Right cardiac atrium (tissue), 5 donors: Measurements from ENCODE around the gene ERAP2. TPM values are rescaled to one million over a fixed set of nuclear protein-coding genes. Genes with fewer than 3 reads are reported as not detected.
"Not testable (repeated sequence)": the region's sequence is repeated elsewhere in the genome, so short reads cannot be mapped to it uniquely, and the experiment has no call there.

Source experiments
- ATAC-seq, 2 donors: fragments of 200-7000 bp; cut with Tn5 transposase; one replicate each; pipeline versions ENCODE4 v1.8.0 to v1.9.1; 2020; ENCODE audit warnings: moderate library complexity in 2 of 2, mild to moderate bottlenecking in 1 of 2
- DNase-seq, 3 donors: peaks; one replicate each; pipeline ENCODE4 v3.0.0-alpha.2; 2020
- H3K27ac ChIP-seq: one replicate; pipeline ENCODE4 v1.5.1; 2013; ENCODE audit warnings: mild to moderate bottlenecking, low read length, control low read depth, moderate library complexity
- H3K27me3 ChIP-seq: one replicate; pipeline ENCODE4 v1.6.1; 2013; ENCODE audit not compliant: control insufficient read depth, insufficient read depth
- H3K4me1 ChIP-seq: one replicate; pipeline ENCODE4 v1.6.1; 2013; ENCODE audit warnings: low read length; ENCODE audit not compliant: control insufficient read depth, insufficient read depth
- H3K4me3 ChIP-seq: one replicate; pipeline ENCODE4 v1.5.1; 2013; ENCODE audit warnings: low read length, control low read depth
- H3K9me3 ChIP-seq: one replicate; pipeline ENCODE4 v1.6.1; 2013; ENCODE audit warnings: low read length; ENCODE audit not compliant: control insufficient read depth
- WGBS: extraction: QIAGEN DNeasy Blood & Tissue Kit; methylation state at CpG from one replicate; pipeline ENCODE4 v1.1.7; 2013; 5-methylcytosine and 5-hydroxymethylcytosine counted together
- intact Hi-C, 4 donors: fragments of 100-400 bp; cut with DNase I; formaldehyde crosslinking; loops; one replicate each; pipeline versions ENCODE4 v1.11.0 to v1.14.0; 2022 to 2023
- long read RNA-seq, 4 donors: library from polyadenylated mRNA; unstranded; transcript quantifications; one replicate each; pipeline ENCODE4 v2.0.0, GENCODE V29; 2020 to 2021
- polyA plus RNA-seq: library from polyadenylated mRNA; stranded (reverse); fragments of 200-250 nt; gene quantifications from one replicate; pipeline ENCODE4 v1.2.3, GENCODE V29; 2013
- total RNA-seq, 4 donors: library from RNA; stranded (reverse); fragmentation: NEBNext Ultra II Directional; extraction: Animal tissue kit (Norgen Biotek cat#: 25700); gene quantifications; one replicate each; pipeline ENCODE4 v1.2.1, GENCODE V29; 2021
- donor health status: healthy with polysubstance abuse.
- donor health status: DM: no; HTN: yes; CAD: no.
- donor health status: DM: no; HTN: no; CAD: no.
- donor health status: DM: no; HTN: yes; CAD: no; lungs with severe emphysema.
- donor health status: DM: yes; HTN: yes; CAD: no.

ERAP2 gene
- 1 to 10 TPM; 6.3 to 7.2 (median 7.0) TPM for total RNA-seq
- polyA plus RNA-seq, result 0.81 TPM
- long read RNA-seq, donor 1, full-length matches to known transcripts, result 5 of 9 reads
- long read RNA-seq, donor 1, partial matches to known transcripts, result 3 of 9 reads
- long read RNA-seq, donor 1, other reads (novel, unspliced or antisense), result 1 of 9 reads
- long read RNA-seq, donor 2, result 0 reads
- long read RNA-seq, donor 3, full-length matches to known transcripts, result 9 of 20 reads
- long read RNA-seq, donor 3, partial matches to known transcripts, result 6 of 20 reads
- long read RNA-seq, donor 3, other reads (novel, unspliced or antisense), result 5 of 20 reads
- long read RNA-seq, donor 4, full-length matches to known transcripts, result 2 of 2 reads
- long read RNA-seq, donor 4, partial matches to known transcripts, result 0 of 2 reads
- long read RNA-seq, donor 4, other reads (novel, unspliced or antisense), result 0 of 2 reads

GRCh38 chr5:96876292-96876850 is at the start of gene ERAP2:
Gene ERAP2, plus strand, starts transcription at chr5:96876500. Its CDS starts 3,186 bp downstream, at chr5:96879686.
- H3K27me3 ChIP-seq, result no peaks in the 10 kb centered on the region
- intact Hi-C loops, result loop anchor here in 1 of 4 donors (10.0 kb wide), 1 partner anchor 128 kb away; no protein-coding TSS in a partner anchor
- 7% methylated on average over 6 of the region's 6 CpGs for WGBS

GRCh38 chr5:96829297-96829696 is 47.0 kb upstream of the ERAP2 start:
- 89% methylated on average over 6 of the region's 6 CpGs for WGBS
- ATAC-seq, result no peak

More at GRCh38 chr5:96876292-96876850, at the start of gene ERAP2:
- no peak for DNase-seq
- Histone ChIP-seq H3K9me3 (no peaks in the 10 kb centered on the region), H3K4me1 (peaks cover 1% of the 10 kb centered on the region), H3K4me3 (peak within 1 kb of the TSS; percentile 100), H3K27ac (peak within 1 kb of the TSS; percentile 79)
- ATAC-seq, result peak; percentile 68 to 72

GRCh38 chr5:96834016-96834415 is 42.3 kb upstream of the ERAP2 start:
- WGBS, result 90% methylated on average over 3 of the region's 3 CpGs
- Histone ChIP-seq H3K27me3 (no peaks in the 10 kb centered on the region), H3K4me1 (no peaks in the 10 kb centered on the region), H3K4me3 (no peak overlapping the region), H3K9me3 (no peaks in the 10 kb centered on the region), H3K27ac (no peak overlapping the region)
- intact Hi-C loops, result no loop called here
- no peak for DNase-seq
- no peak for ATAC-seq

More at GRCh38 chr5:96829297-96829696, 47.0 kb upstream of the ERAP2 start:
- H3K27me3 ChIP-seq, result no peaks in the 10 kb centered on the region
- intact Hi-C loops, result no loop called here
- no peaks in the 10 kb centered on the region for H3K4me1 ChIP-seq
- no peak overlapping the region for H3K27ac ChIP-seq
- H3K9me3 ChIP-seq, result no peaks in the 10 kb centered on the region
- DNase-seq, result no peak
- H3K4me3 ChIP-seq, result no peak overlapping the region

- no peaks in the 10 kb centered on the region for H3K9me3 ChIP-seq
- H3K4me1 ChIP-seq, result no peaks in the 10 kb centered on the region
- DNase-seq (no peak), ATAC-seq (no peak)
- WGBS, result 88% methylated on average over 2 of the region's 2 CpGs
- intact Hi-C loops, result no loop called here
- H3K27me3 ChIP-seq, result no peaks in the 10 kb centered on the region
- H3K4me3 ChIP-seq, result no peak overlapping the region
- no peak overlapping the region for H3K27ac ChIP-seq
Observed at GRCh38 chr5:96835791-96836191, 40.5 kb upstream of the ERAP2 start.

GRCh38 chr5:96836817-96837216 is 39.5 kb upstream of the ERAP2 start:
- intact Hi-C loops, result no loop called here

GRCh38 chr5:96837303-96837702 is 39.0 kb upstream of the ERAP2 start:
- no peak for DNase-seq
- intact Hi-C loops, result no loop called here
- ATAC-seq, result no peak
- Histone ChIP-seq H3K27ac (no peak overlapping the region), H3K9me3 (no peaks in the 10 kb centered on the region), H3K4me3 (no peak overlapping the region), H3K27me3 (no peaks in the 10 kb centered on the region), H3K4me1 (no peaks in the 10 kb centered on the region)
- 82% methylated on average over 14 of the region's 14 CpGs for WGBS

More at GRCh38 chr5:96836817-96837216, 39.5 kb upstream of the ERAP2 start:
- H3K4me3 ChIP-seq, result no peak overlapping the region
- ATAC-seq, result no peak
- 94% methylated on average over 1 of the region's 1 CpG for WGBS
- DNase-seq, result no peak
- H3K4me1 ChIP-seq, result no peaks in the 10 kb centered on the region
- no peak overlapping the region for H3K27ac ChIP-seq
- no peaks in the 10 kb centered on the region for H3K9me3 ChIP-seq
- no peaks in the 10 kb centered on the region for H3K27me3 ChIP-seq

- DNase-seq, result no peak
- Histone ChIP-seq H3K4me3 (no peak overlapping the region), H3K27me3 (no peaks in the 10 kb centered on the region), H3K4me1 (no peaks in the 10 kb centered on the region), H3K27ac (no peak overlapping the region), H3K9me3 (no peaks in the 10 kb centered on the region)
- WGBS, result 66% methylated on average over 2 of the region's 2 CpGs
- intact Hi-C loops, result no loop called here
- no peak for ATAC-seq
Observed at GRCh38 chr5:96838201-96839070, 37.9 kb upstream of the ERAP2 start.

GRCh38 chr5:96839071-96839592 is 37.2 kb upstream of the ERAP2 start:
- DNase-seq (no peak), ATAC-seq (no peak)
- no peaks in the 10 kb centered on the region for H3K9me3 ChIP-seq
- no peak overlapping the region for H3K27ac ChIP-seq
- 94% methylated on average over 2 of the region's 2 CpGs for WGBS
- no peaks in the 10 kb centered on the region for H3K4me1 ChIP-seq
- H3K27me3 ChIP-seq, result no peaks in the 10 kb centered on the region
- intact Hi-C loops, result no loop called here
- H3K4me3 ChIP-seq, result no peak overlapping the region

- intact Hi-C loops, H3K4me3 ChIP-seq, H3K27ac ChIP-seq, H3K27me3 ChIP-seq, H3K9me3 ChIP-seq, H3K4me1 ChIP-seq, ATAC-seq, DNase-seq: not testable (repeated sequence)
- WGBS, result 76% methylated on average over 6 of the region's 6 CpGs
Observed at GRCh38 chr5:96841931-96842330, 34.4 kb upstream of the ERAP2 start.

GRCh38 chr5:96843140-96843539 is 33.2 kb upstream of the ERAP2 start:
- DNase-seq, result no peak
- Histone ChIP-seq H3K9me3 (no peaks in the 10 kb centered on the region), H3K27me3 (no peaks in the 10 kb centered on the region), H3K4me3 (no peak overlapping the region), H3K4me1 (no peaks in the 10 kb centered on the region), H3K27ac (no peak overlapping the region)
- WGBS, result 74% methylated on average over 3 of the region's 3 CpGs
- no peak for ATAC-seq
- intact Hi-C loops, result no loop called here
